Right lobe of liver (tissue), 6 donors: Measurements from ENCODE around the gene ADPRS. TPM values are rescaled to one million over a fixed set of nuclear protein-coding genes. Genes with fewer than 3 reads are reported as not detected.

Source experiments
- ATAC-seq, 4 donors: fragments of 200-7000 bp; cut with Tn5 transposase; one replicate each; pipeline ENCODE4 v1.9.1; 2020; ENCODE audit warnings: mild to moderate bottlenecking in 4 of 4, moderate library complexity in 4 of 4
- DNase-seq, 3 donors: peaks; one replicate each; pipeline ENCODE4 v3.0.0-alpha.2; 2020
- H3K27ac ChIP-seq, 3 donors: fragments of 200-600 bp; one replicate each; pipeline ENCODE4 v1.8.0; 2022
- H3K27me3 ChIP-seq, 2 donors: fragments of 200-600 bp; one replicate each; pipeline ENCODE4 v1.8.0; 2022
- H3K36me3 ChIP-seq, 4 donors: fragments of 200-600 bp; sonication (generic) in 1 of 4; one replicate each; pipeline versions ENCODE4 v1.5.1 to v1.8.0; 2017 to 2022; ENCODE audit warnings: control low read depth in 1 of 4
- H3K4me1 ChIP-seq, 4 donors: fragments of 200-600 bp; sonication (generic) in 1 of 4; one replicate each; pipeline versions ENCODE4 v1.5.1 to v1.8.0; 2017 to 2022; ENCODE audit warnings: control low read depth in 1 of 4
- H3K4me3 ChIP-seq, 3 donors: fragments of 200-600 bp; one replicate each; pipeline ENCODE4 v1.8.0; 2022
- H3K9me3 ChIP-seq, 4 donors: fragments of 200-600 bp; sonication (generic) in 1 of 4; one replicate each; pipeline versions ENCODE4 v1.5.1 to v1.8.0; 2017 to 2022; ENCODE audit warnings: control low read depth in 1 of 4
- POLR2A ChIP-seq: fragments of 450-650 bp; IDR thresholded peaks from one replicate; pipeline ENCODE4 v1.6.1; 2017; ENCODE audit warnings: antibody characterized with exemption, mild to moderate bottlenecking
- WGBS: methylation state at CpG from one replicate; pipeline ENCODE4 v1.1.6; 2018; ENCODE audit warnings: low coverage, low lambda C conversion rate; ENCODE audit not compliant: insufficient coverage; ENCODE audit errors: missing lambda C conversion rate; 5-methylcytosine and 5-hydroxymethylcytosine counted together
- intact Hi-C, 2 donors: fragments of 100-400 bp; cut with DNase I; formaldehyde crosslinking; loops; one replicate each; pipeline versions ENCODE4 v1.11.2 to v1.14.1; 2022
- total RNA-seq, 6 experiments: library from RNA; depleted of rRNA in 2 of 6; stranded (reverse); fragments of >200 nt in 2 of 6; fragmentation: NEBNext Ultra II Directional in 3 of 6; extraction: Animal tissue kit (Norgen Biotek cat#: 25700) in 3 of 6; gene quantifications; one replicate each; pipeline versions ENCODE4 v1.1.0 to v1.2.4, GENCODE V29; 2016 to 2023
- TF ChIP-seq, protein P1 (sequence below), 4 donors: fragments of 200-600 bp in 3 of 4; fragments of 450-650 bp in 1 of 4; IDR thresholded peaks; one replicate each; pipeline versions ENCODE4 v1.5.1 to v1.8.0; 2016 to 2022; ENCODE audit warnings: antibody characterized with exemption in 4 of 4, mild to moderate bottlenecking in 2 of 4
- donor health status: DM: no; HTN: yes; CAD: no.
- donor health status: DM: no; HTN: no; CAD: no.
- donor health status: DM: no; HTN: no; CAD: no.
- donor health status: DM: no; HTN: yes; CAD: no.
- donor health status: DM: no; HTN: yes; CAD: no.

ADPRS gene
- total RNA-seq, 6 experiments from 2014 or later: 9.1 to 30.7 (median 14.9) TPM

GRCh38 chr1:36134031-36134430 lies 45.3 kb downstream of the ADPRS start:
- no peaks in the 10 kb centered on the region for H3K4me1 ChIP-seq
- intact Hi-C loops: no loop called here
- DNase-seq: no peak
- WGBS: 75% methylated on average over 2 of the region's 6 CpGs
- no peak overlapping the region for H3K27ac ChIP-seq
- no peak for ATAC-seq
- H3K27me3 ChIP-seq: no peaks in the 10 kb centered on the region
- H3K36me3 ChIP-seq: peaks cover 0 to 24% (median 8%) of the 10 kb centered on the region in 4 donors
- H3K4me3 ChIP-seq: no peak overlapping the region
- H3K9me3 ChIP-seq: no peaks in the 10 kb centered on the region
- TF ChIP-seq, protein P1, sequence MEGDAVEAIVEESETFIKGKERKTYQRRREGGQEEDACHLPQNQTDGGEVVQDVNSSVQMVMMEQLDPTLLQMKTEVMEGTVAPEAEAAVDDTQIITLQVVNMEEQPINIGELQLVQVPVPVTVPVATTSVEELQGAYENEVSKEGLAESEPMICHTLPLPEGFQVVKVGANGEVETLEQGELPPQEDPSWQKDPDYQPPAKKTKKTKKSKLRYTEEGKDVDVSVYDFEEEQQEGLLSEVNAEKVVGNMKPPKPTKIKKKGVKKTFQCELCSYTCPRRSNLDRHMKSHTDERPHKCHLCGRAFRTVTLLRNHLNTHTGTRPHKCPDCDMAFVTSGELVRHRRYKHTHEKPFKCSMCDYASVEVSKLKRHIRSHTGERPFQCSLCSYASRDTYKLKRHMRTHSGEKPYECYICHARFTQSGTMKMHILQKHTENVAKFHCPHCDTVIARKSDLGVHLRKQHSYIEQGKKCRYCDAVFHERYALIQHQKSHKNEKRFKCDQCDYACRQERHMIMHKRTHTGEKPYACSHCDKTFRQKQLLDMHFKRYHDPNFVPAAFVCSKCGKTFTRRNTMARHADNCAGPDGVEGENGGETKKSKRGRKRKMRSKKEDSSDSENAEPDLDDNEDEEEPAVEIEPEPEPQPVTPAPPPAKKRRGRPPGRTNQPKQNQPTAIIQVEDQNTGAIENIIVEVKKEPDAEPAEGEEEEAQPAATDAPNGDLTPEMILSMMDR (IDR thresholded peaks at IDR 0.05): no peak
- TF ChIP-seq POLR2A: no peak

- Histone ChIP-seq H3K27ac (no peak overlapping the region), H3K9me3 (no peaks in the 10 kb centered on the region), H3K27me3 (no peaks in the 10 kb centered on the region), H3K4me3 (no peak overlapping the region), H3K36me3 (peaks cover 4 to 30% (median 10%) of the 10 kb centered on the region in 4 donors), H3K4me1 (no peaks in the 10 kb centered on the region)
- DNase-seq (no peak), ATAC-seq (peak; percentile 60 to 70 (median 68))
- WGBS: 44% methylated on average over 2 of the region's 7 CpGs
- intact Hi-C loops: no loop called here
- no peak for TF ChIP-seq POLR2A
- TF ChIP-seq, protein P1 (IDR thresholded peaks at IDR 0.05): peak; percentile 40 to 53 (median 48)
These were observed 46.0 kb downstream of the ADPRS start for GRCh38 chr1:36134505-36135329.

- 65% methylated on average over 6 of the region's 6 CpGs for WGBS
- H3K27me3 ChIP-seq: no peaks in the 10 kb centered on the region
- H3K36me3 ChIP-seq: peaks cover 6 to 33% (median 10%) of the 10 kb centered on the region in 4 donors
- no peaks in the 10 kb centered on the region for H3K4me1 ChIP-seq
- H3K27ac ChIP-seq: no peak overlapping the region
- no peak for TF ChIP-seq POLR2A
- TF ChIP-seq, protein P1 (IDR thresholded peaks at IDR 0.05): no peak
- ATAC-seq: no peak
- H3K9me3 ChIP-seq: no peaks in the 10 kb centered on the region
- no peak overlapping the region for H3K4me3 ChIP-seq
- intact Hi-C loops: no loop called here
- DNase-seq: no peak
These were observed 46.6 kb downstream of the ADPRS start for GRCh38 chr1:36135330-36135667.

- H3K4me1 ChIP-seq: no peaks in the 10 kb centered on the region
- DNase-seq: no peak
- peaks cover 6 to 33% (median 10%) of the 10 kb centered on the region in 4 donors for H3K36me3 ChIP-seq
- ATAC-seq: peak in 1 of 4 donors; percentile 11
- no peaks in the 10 kb centered on the region for H3K27me3 ChIP-seq
- intact Hi-C loops: no loop called here
- H3K27ac ChIP-seq: peak overlapping the region in 1 of 3 donors; percentile 23
- TF ChIP-seq, protein P1 (IDR thresholded peaks at IDR 0.05): no peak
- no peak for TF ChIP-seq POLR2A
- no peak overlapping the region for H3K4me3 ChIP-seq
- H3K9me3 ChIP-seq: no peaks in the 10 kb centered on the region
These were observed 47.1 kb downstream of the ADPRS start for GRCh38 chr1:36135796-36136195.
